Dermis blood vessel endothelial cell (primary cell): ENCODE results near the gene FRS3. TPM values are rescaled to one million over a fixed set of nuclear protein-coding genes. Genes with fewer than 3 reads are reported as not detected.
A peak's percentile ranks its signal among the peaks of the same experiment; 100 is the strongest.
"Not testable (repeated sequence)": the region's sequence is repeated elsewhere in the genome, so short reads cannot be mapped to it uniquely, and the experiment has no call there.

ENCODE experiments used
- DNase-seq: peaks from one replicate; pipeline ENCODE4 v3.0.0; 2010
- total RNA-seq: library from RNA; depleted of rRNA; stranded (reverse); fragments of >200 nt; gene quantifications from 2 replicates; pipeline ENCODE4 v1.2.3, GENCODE V29; 2014

The FRS3 gene, protein sequence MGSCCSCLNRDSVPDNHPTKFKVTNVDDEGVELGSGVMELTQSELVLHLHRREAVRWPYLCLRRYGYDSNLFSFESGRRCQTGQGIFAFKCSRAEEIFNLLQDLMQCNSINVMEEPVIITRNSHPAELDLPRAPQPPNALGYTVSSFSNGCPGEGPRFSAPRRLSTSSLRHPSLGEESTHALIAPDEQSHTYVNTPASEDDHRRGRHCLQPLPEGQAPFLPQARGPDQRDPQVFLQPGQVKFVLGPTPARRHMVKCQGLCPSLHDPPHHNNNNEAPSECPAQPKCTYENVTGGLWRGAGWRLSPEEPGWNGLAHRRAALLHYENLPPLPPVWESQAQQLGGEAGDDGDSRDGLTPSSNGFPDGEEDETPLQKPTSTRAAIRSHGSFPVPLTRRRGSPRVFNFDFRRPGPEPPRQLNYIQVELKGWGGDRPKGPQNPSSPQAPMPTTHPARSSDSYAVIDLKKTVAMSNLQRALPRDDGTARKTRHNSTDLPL
- total RNA-seq: 1.2 and 1.8 TPM in 2 replicates

DNA sequence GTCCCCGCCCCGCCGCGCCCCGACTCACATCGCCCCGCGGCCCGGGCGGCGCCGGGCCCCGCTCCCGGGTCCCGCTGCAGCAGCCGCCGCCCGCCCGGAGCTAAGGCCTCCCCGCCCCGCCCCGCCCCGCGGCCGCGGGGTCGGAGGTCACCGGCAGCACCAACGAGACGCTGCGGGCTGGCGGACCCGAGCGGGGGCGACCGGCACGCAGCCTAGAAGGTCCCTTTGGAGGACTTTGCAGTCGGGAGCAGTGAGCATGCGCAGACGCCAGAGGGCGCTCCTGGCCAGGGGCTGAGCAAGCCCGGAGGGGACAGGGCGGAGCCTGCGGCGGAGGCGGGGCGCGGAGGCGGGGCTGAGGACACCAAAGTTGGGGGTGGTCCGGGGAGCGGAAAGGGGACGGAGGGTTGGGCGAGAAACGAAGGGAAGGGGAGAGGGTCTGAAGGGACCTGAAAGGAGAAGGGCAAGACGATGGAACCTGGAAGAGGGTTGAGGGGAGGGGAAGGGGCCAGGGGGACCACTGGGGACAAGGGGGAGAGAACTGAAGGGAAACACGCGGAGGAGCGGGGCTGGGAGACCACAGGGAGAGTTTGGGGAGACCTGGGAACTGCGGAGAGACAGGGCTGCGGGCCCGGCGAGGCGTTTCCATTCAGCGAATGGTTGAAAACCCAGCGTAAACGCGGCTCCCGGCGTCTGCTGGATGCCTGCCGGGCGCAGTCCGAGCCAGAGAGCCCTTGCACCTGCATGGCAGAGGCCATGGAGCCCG, at the start of gene FRS3:
Gene FRS3, minus strand, starts transcription at position 113 of the 763 bp plus-strand sequence. CDS start 2,913 bp downstream, outside the sequence.
- DNase-seq: peak; percentile 98

DNA sequence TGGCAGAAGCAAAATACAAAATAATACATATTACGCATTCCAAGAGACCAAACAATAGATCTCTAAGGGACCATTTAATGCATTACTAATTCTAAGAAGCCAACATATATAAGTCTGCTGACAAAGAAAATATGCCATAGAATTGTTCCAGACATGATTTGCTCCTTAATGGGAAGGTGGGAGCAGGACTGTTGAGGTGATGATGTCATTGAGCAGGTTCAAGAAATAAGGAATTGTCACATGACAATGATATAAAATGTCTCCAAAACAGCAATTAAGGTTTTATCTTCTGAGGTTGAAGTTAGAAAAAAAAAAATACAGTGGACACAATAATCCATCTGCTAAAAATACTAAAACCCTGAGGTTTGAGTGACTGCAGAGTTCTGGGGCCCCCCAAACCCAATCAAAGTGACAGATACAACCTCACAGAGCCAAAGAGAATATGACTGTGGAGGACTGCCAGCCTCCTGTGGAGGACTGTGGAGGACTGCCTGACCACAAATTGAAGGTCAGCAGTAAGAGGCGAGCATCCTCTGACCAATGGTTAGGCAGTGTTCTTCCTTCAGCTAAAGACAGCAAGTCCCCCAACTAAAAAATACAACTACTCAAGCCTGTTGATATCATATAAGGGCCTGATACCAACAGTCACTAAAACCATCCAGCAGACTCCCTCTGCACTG, 46.8 kb upstream of the FRS3 start:
- DNase-seq: no peak

DNA sequence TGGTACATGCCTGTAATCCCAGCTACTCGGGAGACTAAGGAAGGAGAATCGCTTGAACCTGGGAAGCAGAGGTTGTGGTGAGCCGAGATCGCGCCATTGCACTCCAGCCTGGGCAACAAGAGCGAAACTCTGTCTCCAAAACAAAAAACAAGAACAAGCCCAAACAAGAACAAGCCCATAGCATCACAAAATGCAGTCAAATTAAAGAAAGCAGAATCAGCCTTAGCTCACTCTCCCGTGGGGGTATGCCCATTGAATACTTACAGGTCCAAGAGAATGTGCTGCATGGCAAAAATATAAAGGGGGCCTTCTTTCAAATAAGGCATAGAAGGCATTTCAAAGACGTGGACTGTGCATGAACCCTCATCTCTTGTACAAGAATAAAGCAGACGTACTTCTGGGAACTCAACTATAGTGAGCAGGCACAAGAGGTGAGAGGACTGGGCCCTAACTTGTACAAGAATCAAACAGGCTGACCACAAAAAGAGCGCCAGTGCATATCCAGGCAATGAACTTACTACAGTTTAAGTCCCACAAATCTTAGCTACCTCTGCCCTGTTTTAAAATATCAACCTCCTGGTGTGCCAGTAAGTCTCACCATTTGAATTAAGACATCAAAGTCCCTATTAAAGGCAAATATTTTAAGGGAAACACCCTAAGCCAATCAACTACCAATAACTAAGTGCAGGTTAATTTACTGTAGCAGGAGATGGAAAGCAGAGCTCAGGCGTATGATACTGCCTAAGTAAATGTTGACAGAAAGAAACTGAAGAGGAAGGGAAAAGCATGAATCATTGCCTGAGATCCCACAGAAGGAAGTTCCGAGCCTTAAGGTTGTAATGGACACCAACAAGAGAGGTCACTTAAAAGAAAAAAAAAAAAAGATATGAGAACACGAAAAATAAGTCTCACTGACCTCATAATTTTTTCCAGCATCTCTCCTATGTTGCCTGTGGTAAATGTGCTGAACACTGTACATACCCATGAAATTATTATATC, 45.2 kb upstream of the FRS3 start:
- peak; percentile 88 for DNase-seq

DNA sequence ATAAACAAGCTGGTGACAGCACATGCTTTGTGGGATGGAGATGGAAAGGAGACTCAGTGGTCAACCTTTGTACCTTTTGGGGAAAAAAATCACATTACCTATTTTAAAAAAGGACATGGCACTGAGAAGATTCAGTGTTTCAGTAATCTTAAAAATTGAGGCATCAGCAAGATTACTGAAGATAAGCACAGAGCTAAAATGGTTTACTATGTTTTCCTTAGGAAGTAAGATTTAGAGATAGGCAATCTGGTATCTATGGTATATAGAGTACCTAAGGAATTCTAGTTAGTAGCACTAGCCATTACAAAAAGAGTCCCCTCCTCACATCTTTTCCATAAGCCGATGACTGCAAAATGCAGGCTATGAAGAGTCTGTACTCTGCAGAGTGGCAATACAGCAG, 43.5 kb upstream of the FRS3 start:
- DNase-seq: no peak

DNA sequence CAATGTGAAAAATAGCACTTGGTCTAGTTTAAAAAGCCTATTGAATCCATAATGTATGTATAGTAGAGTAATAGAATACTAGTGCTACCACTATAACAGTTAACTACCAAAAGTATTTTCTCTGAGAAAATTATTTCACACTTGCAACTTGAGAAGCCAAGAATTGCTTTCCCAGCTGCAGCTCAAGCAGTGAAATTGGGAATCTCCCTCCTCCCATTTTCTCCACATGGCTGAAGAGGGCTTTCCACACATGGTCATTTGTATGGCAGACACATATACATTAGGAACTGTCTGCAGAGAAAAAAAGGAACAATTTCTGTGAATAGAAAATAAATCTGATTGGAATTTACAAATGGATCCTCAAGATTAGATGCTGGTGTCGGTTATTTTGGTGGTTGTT, 42.3 kb upstream of the FRS3 start:
- no peak for DNase-seq

DNA sequence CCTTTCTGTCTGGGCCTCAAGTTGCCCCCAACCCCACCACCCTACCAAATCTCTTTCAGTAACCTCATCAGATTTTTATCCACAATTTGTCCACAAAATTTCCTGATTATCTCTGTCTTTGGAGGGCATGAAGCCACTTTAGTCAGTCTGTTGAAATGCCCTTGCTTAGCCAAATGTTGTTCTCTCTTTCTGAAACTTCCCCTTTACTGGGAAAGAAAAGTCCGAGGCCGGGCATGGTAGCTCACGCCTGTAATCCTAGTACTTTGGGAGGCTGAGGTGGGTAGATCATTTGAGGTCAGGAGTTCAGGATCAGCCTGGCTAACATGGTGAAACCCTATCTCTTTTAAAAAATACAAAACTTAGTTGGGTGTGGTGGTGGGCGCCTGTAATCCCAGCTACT, 41.6 kb upstream of the FRS3 start:
- DNase-seq: no peak

DNA sequence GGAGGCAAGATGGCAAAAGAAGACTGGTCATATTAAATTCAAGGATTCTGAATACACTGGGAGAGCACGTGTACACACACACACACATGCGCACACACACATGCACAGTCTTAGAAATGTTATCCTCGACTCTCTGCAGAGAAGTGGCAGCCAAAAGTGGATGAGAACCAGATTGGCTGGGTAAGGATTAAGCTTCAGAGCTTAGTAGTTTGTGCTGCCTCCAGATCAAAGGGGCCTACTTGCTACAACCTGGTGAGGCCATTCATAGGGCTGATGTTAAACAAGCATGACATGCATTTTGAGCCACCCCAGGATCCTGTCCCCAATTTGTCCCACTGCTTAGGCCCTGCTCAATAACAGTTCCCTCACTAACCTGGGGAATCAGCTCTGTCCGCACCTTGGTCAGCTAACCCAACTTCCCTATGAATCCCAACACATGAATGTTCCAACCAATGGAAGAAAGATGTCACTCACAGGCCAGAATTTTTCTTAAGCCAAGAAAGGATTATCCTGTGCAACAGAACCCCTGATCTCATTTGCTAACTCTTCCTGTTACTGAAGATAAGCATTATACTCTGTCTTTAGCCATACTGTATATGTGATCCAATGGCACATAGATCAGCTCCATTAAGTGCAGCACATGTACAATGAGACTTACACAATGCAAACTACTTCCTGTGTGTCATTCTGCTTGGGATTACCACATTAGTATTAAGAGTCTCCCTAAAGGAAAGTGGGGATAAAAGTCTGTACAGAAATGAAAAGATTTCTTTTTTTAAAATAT, 38.8 kb upstream of the FRS3 start:
- DNase-seq: peak; percentile 61

DNA sequence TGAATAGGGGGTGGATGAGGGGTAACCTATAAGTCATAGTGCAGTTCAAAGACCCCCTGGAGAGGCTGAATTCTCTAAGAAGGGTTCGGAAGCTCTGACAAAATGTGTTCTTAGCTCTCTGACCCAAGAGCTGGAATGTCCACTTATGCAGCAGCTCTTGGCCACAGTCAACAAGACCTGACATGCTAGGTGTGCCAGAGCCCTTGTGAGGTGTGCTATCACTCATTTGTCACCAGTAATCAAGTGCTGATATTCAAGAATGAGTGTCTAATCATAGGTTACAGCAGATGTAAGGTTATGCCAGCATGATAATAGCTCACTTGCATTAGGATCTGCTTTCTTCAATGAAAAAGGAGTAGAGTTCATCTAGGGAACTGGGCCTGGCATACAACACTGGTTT, 35.9 kb upstream of the FRS3 start:
- DNase-seq: no peak

DNA sequence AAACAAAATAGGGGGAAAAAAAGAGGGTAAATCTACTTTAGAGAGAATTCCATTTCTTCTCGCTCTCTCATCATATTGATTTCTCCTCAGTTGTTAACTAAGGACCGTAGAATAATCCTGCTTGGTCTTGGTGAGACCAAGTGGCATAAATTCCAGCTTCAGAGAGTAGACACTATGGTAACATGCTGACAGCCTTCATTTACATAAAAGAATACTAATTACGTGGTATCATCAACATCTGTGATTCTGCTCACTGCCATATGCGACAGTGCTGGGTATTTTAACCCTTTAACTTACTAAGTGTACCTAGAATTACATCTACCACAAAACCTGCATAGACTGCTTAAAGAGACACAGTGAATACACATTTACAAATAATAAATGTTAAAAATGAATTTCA, 34.9 kb upstream of the FRS3 start:
- DNase-seq: no peak

DNA sequence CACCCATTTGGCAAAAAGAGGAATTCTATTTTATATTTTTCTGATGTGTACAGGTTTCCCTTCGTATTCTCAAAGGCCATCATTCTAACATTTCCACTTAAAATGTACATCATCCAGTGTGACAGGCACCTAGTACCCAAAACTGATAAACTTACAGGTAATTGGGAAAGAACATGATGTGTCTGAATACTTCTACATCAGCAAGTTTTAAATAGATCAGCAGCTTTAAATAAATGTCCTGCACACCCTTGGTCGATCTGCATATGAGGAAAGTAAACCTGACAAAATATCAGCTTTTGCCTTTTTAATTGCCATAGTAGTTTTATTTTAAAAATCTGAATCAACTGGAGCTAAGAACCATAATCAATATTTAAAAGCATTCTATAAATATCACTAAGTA, 34.3 kb upstream of the FRS3 start:
- DNase-seq: no peak

DNA sequence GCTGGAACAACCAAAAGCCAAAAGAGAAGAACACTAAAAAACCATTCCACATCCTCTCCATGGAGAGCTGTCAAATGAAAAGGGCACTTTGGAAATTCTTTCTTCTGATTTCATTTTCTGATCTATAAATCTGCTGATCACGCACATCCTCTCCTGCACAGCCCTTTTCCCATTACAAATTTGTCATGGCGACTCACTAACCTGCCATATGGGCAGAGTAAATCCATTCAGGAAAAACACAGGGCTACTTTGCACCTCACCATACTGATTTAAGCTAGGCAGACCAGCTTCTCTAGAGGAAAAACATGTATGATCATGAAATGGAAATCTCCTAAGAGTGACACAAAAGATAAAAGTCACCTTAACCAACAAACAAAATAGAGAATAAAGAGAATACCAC, 33.8 kb upstream of the FRS3 start:
- DNase-seq: no peak

DNA sequence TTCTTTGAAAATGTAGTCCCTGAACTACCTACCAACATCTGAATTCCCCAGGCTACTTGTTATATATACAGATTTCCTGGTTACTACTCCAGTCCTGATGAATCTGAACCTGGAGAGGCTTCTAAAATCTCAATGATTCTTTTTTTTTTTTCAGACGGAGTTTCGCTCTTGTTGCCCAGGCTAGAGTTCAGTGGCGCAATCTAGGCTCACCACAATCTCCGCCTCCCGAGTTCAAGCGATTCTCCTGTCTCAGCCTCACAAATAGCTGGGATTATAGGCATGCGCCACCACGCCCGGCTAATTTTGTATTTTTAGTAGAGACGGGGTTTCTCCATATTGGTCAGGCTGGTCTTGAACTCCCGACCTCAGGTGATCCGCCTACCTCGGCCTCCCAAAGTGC, 32.2 kb upstream of the FRS3 start:
- DNase-seq: not testable (repeated sequence)

DNA sequence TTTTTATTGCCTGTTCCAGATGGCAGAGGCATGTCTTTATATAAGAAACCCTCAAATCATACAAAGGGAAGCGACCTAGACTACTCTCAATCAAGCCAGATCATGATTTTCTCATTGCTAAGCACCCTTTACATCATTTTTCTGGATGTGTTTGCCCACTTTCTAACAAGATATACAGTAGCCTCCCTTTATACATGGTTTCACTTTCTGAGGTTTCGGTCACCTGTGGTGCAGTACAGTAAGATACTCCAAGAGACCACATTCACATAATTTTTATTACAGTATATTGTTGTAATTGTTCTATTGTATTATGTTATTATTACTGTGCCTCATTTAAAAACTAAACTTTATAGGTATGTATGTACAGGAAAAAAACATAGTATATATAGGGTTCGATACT, 31.4 kb upstream of the FRS3 start:
- no peak for DNase-seq

DNA sequence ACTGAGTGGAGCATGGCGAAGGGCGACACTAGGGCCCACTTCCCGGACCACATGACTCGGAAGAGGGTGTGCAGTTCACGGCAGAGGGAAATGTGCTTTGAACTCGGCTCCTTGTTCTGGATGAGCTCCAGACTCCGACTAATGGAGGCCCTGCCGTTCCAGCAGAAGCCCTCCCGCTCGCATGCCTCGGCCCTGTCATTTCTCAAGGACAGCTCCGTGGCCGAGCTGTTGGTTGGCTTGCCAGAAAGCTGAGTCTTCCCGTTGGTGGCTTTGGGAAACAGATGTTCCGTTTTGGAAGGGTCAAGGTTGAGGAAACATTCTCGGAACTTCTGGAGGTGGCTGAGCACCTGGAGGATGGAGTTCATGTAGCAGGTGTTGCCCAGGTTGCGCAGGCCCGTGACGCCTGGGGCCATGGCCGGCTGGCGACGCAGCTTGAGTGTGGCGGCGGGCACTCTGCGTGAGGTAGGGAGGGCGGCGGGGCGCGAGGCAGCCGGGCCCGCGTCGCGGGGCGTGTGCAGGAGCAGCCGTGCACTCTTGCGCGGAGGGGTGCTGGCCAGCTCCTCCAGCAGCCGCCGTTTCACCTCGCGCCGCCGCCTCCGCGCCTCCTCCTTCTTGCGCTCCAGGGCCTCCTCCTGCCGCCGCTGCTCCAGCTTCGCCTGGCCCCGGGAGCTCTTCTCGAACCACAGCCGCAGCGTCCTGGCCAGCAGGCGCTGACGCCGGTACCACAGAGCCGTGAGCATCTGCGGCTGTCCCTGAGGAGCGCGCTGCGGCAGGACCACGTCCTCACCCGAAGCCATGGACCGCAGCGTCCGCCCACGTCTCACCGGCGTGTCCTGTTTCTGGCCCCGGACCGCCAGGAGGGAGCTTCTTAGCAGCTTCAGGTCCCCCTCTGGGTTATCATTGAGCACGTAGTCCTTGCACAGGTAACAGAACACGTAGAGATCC, 26.4 kb upstream of the FRS3 start:
- DNase-seq: no peak

DNA sequence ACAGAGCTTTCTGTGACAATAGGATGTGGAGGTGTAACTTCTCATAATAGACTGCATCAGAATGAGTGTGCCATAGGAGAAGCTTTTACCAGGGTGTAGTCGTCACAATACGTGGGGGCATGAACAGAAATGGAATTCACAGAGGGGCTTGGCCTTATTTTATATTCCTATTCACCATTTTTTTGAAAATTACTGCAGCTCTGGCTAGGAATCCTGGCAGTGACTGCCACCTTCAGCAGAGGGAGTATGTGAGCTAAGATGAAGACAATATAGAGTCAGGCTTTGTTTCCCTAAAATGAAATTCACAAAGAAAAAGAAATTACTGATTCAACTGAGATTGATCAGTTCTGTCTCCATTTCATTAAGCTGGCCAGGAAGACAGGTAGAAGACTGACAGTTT, 21.7 kb upstream of the FRS3 start:
- peak; percentile 73 for DNase-seq

DNA sequence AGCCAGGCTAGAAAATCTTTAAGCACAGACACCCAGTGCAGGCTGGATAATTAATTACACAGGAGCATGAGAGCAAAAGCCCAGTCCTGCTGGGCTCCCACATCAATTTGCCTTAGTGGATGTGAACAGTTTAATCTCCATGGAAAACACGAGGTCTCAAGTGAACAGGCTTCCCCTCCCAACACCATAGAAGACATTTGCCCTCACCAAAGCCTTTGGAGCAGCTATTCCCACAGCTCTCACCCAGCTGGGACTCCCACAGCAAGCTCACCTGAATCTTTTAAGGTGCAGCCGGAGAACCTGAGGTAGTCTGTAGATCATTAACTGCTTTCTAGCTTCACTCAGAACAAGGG, 19.8 kb upstream of the FRS3 start:
- DNase-seq: no peak

DNA sequence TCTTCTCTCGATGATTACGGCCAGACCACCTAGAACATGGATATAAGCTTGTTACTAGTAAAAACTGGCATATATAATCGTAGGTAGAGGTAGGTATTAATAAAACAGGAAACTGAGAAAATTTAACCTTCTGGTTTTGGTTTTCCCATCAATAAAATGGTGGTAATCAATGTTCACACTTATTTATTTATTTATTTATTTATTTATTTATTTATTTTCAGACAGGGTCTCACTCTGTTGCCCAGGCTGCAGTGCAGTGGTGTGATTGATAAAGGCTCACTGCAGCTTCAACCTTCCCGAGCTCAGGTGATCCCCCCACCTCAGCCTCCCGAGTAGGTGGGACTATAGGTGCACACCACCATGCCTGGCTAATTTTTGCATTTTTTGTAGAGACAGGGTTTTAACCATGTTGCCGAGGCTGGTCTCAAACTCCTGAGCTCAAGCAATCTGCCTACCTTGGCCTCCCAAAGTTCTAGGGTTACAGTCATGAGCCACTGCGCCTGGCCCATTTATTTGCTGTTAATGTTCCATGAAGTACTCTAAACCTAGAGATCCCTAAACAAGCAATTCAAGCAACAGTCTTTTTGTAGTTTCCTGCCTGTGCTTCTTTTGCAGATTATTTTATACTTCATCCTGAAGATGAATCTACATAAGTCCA, 19.3 kb upstream of the FRS3 start:
- DNase-seq: no peak

DNA sequence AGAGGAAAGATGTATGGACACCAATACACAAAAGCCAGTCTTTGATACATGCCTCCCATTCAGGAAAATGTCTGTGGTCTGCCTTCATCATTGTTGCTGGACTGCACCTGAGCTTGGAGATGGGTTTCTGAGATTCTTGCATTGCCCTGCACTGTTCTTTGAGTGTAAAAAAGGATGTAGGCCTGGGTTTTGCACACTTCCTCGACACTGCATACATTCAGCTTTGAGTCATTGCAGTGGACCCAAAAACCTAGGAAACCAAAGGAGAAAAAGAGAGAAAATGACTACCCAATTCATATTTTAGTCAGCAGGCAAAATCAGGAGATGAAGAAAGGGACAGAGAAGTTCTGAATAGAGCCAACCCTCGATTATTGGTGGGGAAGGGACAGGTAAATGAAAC, 16.8 kb upstream of the FRS3 start:
- DNase-seq: no peak

DNA sequence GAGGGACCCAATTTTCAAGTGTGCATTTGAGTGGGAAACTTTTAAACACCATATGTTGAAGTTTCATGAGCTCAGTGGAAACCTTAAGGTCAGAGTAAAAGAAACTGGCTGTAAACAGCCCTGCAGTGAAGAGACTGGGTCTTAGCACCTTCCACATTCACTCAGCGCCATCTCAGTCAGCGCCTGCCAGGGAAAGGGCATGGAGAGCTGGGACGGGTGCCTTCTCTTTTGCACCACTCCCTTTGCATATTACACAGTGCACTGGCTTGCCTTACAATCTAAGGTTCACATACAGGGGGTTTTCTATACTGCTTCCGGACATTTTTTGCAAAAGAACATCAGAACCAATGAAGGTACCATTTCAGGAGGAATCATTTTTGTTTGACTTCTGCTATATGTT, 12.3 kb upstream of the FRS3 start:
- DNase-seq: no peak

DNA sequence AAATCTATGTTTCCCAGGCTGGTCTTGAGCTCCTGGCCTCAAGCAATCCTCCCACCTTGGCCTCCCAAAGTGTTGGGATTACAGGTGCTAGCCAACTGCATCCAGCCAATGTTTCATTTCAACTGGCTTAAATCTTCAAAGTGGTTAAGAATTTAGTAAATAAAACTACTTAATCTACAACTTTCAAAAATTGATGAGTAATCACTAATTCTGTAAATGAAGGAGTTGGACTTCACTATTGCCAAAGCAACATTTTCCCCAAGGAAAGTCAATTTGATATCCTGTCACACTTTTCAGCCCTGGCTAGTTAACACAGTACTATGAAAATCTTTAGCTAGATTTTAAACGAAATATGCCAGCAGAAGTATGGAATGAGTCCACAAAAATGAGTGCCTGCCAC, 11.6 kb upstream of the FRS3 start:
- no peak for DNase-seq
